T-cell (primary cell): ENCODE data around the gene ZNF771. TPM values are rescaled to one million over a fixed set of nuclear protein-coding genes. Genes with fewer than 3 reads are reported as not detected.

Source experiments
- ATAC-seq, 4 experiments: fragments of 200-7000 bp in 3 of 4; fragments of 150-1000 bp in 1 of 4; cut with Tn5 transposase; replicated peaks in 1 of 4; 1 replicate in 3 of 4; 2 replicates in 1 of 4; pipeline ENCODE4 v1.10.0; 2021; ENCODE audit warnings: moderate library complexity in 3 of 4, mild to moderate bottlenecking in 2 of 4, moderate number of reproducible peaks in 1 of 4
- CTCF ChIA-PET, 2 donors: fragments of 300-600 bp; sonication (Branson Sonifier 250); formaldehyde crosslinking; loops; one replicate each; lab custom pipeline; 2022; ENCODE audit warnings: antibody characterized with exemption in 2 of 2; lab: Charles Lee
- POLR2A ChIA-PET, 2 donors: fragments of 300-600 bp; sonication (Branson Sonifier 250); formaldehyde crosslinking; loops; one replicate each; lab custom pipeline; 2022; ENCODE audit warnings: antibody characterized with exemption in 2 of 2; lab: Charles Lee
- DNase-seq, 35 experiments: peaks; one replicate each; pipeline versions ENCODE4 v3.0.0 to v3.0.0-alpha.2; 2013 to 2023
- H3K27ac ChIP-seq: one replicate; pipeline ENCODE4 v1.5.1; 2013; ENCODE audit warnings: low read length
- H3K27me3 ChIP-seq, 2 experiments: replicated peaks in 1 of 2; 1 replicate in 1 of 2; 2 replicates in 1 of 2; pipeline versions ENCODE4 v1.6.1 to v1.7.0; 2013; ENCODE audit warnings: low read length in 1 of 2, mixed read lengths in 1 of 2; ENCODE audit not compliant: control insufficient read depth in 2 of 2, insufficient read depth in 2 of 2; ENCODE audit errors: extremely low read depth in 1 of 2
- H3K36me3 ChIP-seq, 2 donors: 1 replicate in 1 of 2; 2 replicates in 1 of 2; pipeline versions ENCODE4 v1.6.1 to v1.7.0; 2013; ENCODE audit warnings: low read length in 1 of 2; ENCODE audit not compliant: control insufficient read depth in 2 of 2, insufficient read depth in 1 of 2; ENCODE audit errors: extremely low read depth in 1 of 2
- H3K4me1 ChIP-seq, 2 experiments: 1 replicate in 1 of 2; 2 replicates in 1 of 2; pipeline versions ENCODE4 v1.6.1 to v1.7.0; 2013; ENCODE audit warnings: low read length in 2 of 2, mixed read lengths in 1 of 2; ENCODE audit not compliant: insufficient read depth in 2 of 2, control insufficient read depth in 1 of 2; ENCODE audit errors: extremely low read depth in 1 of 2
- H3K4me3 ChIP-seq, 2 donors: 1 replicate in 1 of 2; 2 replicates in 1 of 2; pipeline versions ENCODE4 v1.5.1 to v1.7.0; 2013; ENCODE audit warnings: mild to moderate bottlenecking in 2 of 2, low read length in 1 of 2, moderate library complexity in 1 of 2; ENCODE audit not compliant: control insufficient read depth in 1 of 2; ENCODE audit errors: extremely low read depth in 1 of 2
- H3K9me3 ChIP-seq: 2 replicates; pipeline ENCODE4 v1.7.0; 2013
- H3K27ac Mint-ChIP-seq, 2 donors: one replicate each; pipeline ENCODE4 v1.8.0; 2020 to 2021; ENCODE audit warnings: mild to moderate bottlenecking in 2 of 2, mixed read lengths in 2 of 2
- H3K27me3 Mint-ChIP-seq, 2 donors: one replicate each; pipeline ENCODE4 v1.8.0; 2021 to 2022; ENCODE audit warnings: mixed read lengths in 2 of 2
- H3K36me3 Mint-ChIP-seq: one replicate; pipeline ENCODE4 v1.8.0; 2021; ENCODE audit warnings: mixed read lengths
- H3K4me1 Mint-ChIP-seq, 3 donors: one replicate each; pipeline ENCODE4 v1.8.0; 2020 to 2022; ENCODE audit warnings: mixed read lengths in 3 of 3, mild to moderate bottlenecking in 1 of 3
- H3K4me3 Mint-ChIP-seq, 3 donors: one replicate each; pipeline ENCODE4 v1.8.0; 2020 to 2022; ENCODE audit warnings: mild to moderate bottlenecking in 3 of 3, mixed read lengths in 3 of 3, moderate library complexity in 3 of 3
- H3K9me3 Mint-ChIP-seq, 3 donors: one replicate each; pipeline ENCODE4 v1.8.0; 2020 to 2022; ENCODE audit warnings: mixed read lengths in 3 of 3
- WGBS: methylation state at CpG from one replicate; pipeline ENCODE4 v1.1.5; 2013; ENCODE audit warnings: missing lambda C conversion rate; ENCODE audit not compliant: insufficient coverage; 5-methylcytosine and 5-hydroxymethylcytosine counted together
- total RNA-seq, 35 experiments: library from RNA in 6 of 35; stranded (reverse) in 6 of 35; fragments of 120-200 nt in 1 of 35; gene quantifications; one replicate each; pipeline versions ENCODE4 v1.2.1 to v1.2.4 and lab custom pipeline; 2013 to 2026

Gene ZNF771
- total RNA-seq, 5 donors from 2014 or later (not counting 1 experiment from before 2014, with no cell fraction given), result 1.3 to 6.6 (median 6.2) TPM

DNA sequence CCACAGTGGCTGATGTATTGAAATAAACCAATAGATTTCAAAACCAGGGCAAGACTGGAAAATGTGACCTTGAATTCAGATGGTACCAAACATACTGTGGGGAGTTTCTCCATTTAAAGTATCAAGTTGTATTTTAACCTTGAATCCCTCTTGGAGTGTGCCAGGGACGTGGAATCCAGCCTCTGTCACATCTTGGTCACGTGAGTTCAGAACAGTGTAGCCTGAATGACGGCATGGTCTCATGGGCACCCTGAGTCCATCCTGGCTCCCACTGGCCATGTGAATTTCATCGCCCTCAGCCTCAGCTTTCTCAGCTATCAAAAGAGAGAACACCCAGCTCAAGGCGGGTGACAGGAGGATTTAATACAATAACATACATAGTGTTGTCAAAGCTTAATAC is 6.8 kb downstream of the ZNF771 start:
- Mint-ChIP-seq H3K9me3 (no peaks in the 10 kb centered on the region), H3K4me3 (no peak overlapping the region), H3K36me3 (peaks cover 4% of the 10 kb centered on the region), H3K4me1 (peaks cover 15 to 27% (median 25%) of the 10 kb centered on the region in 3 donors), H3K27me3 (no peaks in the 10 kb centered on the region), H3K27ac (no peak overlapping the region)
- ChIA-PET POLR2A (no interaction called here), CTCF (interaction anchor here in 1 of 2 donors (1.6 kb wide), 1 partner anchor 16 kb away, joined by 5 read pairs; the partner anchor contains the start of gene DCTPP1)
- 100% methylated on average over 4 of the region's 5 CpGs for WGBS
- no peaks in the 10 kb centered on the region for H3K9me3 ChIP-seq
- no peak for DNase-seq
- no peak overlapping the region for H3K27ac ChIP-seq
- peaks cover 4 to 8% of the 10 kb centered on the region in 2 donors for H3K36me3 ChIP-seq
- H3K4me3 ChIP-seq, result no peak overlapping the region
- no peaks in the 10 kb centered on the region for H3K27me3 ChIP-seq
- H3K4me1 ChIP-seq, result peaks cover 9 to 24% of the 10 kb centered on the region in 2 experiments
- no peak for ATAC-seq

DNA sequence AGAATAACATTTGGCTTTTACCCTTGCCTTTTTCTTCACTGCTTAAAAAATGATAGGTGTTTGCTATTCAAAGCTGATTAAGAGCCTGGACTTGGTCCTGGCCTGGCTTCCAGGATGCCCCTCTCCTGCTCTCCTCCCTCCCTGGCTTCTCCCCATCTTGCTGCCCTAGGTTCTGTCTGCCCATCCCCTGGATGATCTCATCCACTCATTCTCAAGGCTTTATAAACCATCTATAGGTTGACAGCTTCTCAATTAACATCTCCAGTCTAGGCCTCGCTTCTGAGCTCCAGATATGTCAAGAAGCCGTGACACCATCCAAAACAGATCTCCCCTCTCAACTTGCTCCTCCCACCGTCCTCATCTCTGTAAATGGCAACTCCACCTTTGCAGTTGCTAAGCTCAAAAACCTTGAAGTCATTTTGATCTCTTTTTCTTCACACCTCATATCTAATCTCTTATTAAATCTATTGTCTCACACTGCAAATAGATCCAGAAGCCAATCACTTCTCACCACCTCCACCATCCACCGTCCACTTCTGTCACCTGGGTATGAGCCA is 8.7 kb downstream of the ZNF771 start:
- Histone ChIP-seq H3K4me3 (no peak overlapping the region), H3K4me1 (peaks cover 9 to 18% of the 10 kb centered on the region in 2 experiments), H3K27me3 (no peaks in the 10 kb centered on the region), H3K27ac (no peak overlapping the region), H3K36me3 (peaks cover 5 to 9% of the 10 kb centered on the region in 2 donors), H3K9me3 (no peaks in the 10 kb centered on the region)
- DNase-seq, result no peak
- POLR2A ChIA-PET, result no interaction called here
- H3K9me3 Mint-ChIP-seq, result no peaks in the 10 kb centered on the region
- peaks cover 8% of the 10 kb centered on the region for H3K36me3 Mint-ChIP-seq
- CTCF ChIA-PET, result interaction anchor here in 1 of 2 donors (1.2 to 1.4 kb wide), 3 partner anchors 9 to 45 kb away, joined by 4 read pairs; partner anchors contain the start of genes DCTPP1 and ZNF771
- H3K27me3 Mint-ChIP-seq, result no peaks in the 10 kb centered on the region
- no peak overlapping the region for H3K4me3 Mint-ChIP-seq
- 90% methylated on average over 4 of the region's 4 CpGs for WGBS
- no peak for ATAC-seq
- peak overlapping the region in 1 of 2 donors; percentile 65 for H3K27ac Mint-ChIP-seq
- peaks cover 7 to 18% (median 17%) of the 10 kb centered on the region in 3 donors for H3K4me1 Mint-ChIP-seq

DNA sequence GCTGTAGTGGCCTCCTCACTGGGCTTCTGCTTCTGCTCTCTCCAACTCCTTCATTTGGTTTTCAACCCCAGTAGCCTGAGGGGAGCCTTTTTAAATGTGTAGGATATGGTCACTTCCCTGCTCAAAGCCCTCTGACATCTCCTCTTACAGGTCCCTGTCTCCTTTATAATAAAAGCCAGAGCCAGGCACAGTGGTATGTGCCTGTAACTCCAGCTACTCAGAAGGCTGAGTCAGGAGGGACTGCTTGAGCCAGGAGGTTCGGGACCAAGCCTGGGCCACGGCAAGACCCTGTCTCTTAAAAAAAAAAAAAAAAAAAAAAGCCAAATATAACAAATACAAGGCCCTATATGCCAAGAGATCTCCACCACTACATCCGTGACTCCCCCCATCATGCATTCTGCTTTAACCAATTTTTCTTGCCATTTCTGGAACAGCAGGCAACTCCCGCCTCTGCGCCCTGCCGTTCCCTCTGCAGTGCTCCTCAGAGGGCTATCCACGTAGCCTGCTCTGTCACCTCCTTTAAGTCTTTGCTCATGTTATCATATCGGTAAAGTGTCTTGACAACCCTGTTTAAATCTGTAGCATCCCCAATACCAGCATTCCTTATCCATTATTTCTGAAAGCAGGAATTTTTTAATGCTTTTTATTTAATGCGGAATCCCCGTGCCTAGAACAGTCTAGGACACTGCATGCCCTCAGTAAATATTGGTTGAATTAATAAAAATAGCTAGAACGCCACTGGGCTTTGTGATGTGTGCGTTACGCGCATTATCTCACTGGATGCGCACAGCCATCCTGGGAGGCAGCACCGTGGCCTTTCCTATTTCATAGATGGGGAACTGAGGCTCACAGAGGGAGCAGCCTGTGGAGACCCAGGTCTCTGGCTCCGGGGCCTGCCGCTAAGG is 9.5 kb downstream of the ZNF771 start:
- Histone ChIP-seq H3K9me3 (no peaks in the 10 kb centered on the region), H3K4me3 (peak overlapping the region; percentile 51 to 72), H3K36me3 (peaks cover 7 to 9% of the 10 kb centered on the region in 2 donors), H3K4me1 (peaks cover 9 to 18% of the 10 kb centered on the region in 2 experiments), H3K27me3 (no peaks in the 10 kb centered on the region), H3K27ac (peak overlapping the region; percentile 52)
- 69% methylated on average over 14 of the region's 18 CpGs for WGBS
- no peak for ATAC-seq
- Mint-ChIP-seq H3K9me3 (no peaks in the 10 kb centered on the region), H3K27ac (peak overlapping the region; percentile 46 to 73), H3K36me3 (peaks cover 11% of the 10 kb centered on the region), H3K27me3 (no peaks in the 10 kb centered on the region), H3K4me1 (peaks cover 7 to 18% (median 17%) of the 10 kb centered on the region in 3 donors), H3K4me3 (peak overlapping the region; percentile 44 to 68 (median 66))
- DNase-seq, result peak in 1 of 35 experiments; percentile 6
- ChIA-PET POLR2A (no interaction called here), CTCF (interaction anchor here in 1 of 2 donors (0.7 to 2.6 kb wide), 15 partner anchors 7 to 325 kb away, joined by 3 to 35 read pairs (median 4); partner anchors contain the start of genes DCTPP1, TBX6, ZNF48 and ZNF771)

DNA sequence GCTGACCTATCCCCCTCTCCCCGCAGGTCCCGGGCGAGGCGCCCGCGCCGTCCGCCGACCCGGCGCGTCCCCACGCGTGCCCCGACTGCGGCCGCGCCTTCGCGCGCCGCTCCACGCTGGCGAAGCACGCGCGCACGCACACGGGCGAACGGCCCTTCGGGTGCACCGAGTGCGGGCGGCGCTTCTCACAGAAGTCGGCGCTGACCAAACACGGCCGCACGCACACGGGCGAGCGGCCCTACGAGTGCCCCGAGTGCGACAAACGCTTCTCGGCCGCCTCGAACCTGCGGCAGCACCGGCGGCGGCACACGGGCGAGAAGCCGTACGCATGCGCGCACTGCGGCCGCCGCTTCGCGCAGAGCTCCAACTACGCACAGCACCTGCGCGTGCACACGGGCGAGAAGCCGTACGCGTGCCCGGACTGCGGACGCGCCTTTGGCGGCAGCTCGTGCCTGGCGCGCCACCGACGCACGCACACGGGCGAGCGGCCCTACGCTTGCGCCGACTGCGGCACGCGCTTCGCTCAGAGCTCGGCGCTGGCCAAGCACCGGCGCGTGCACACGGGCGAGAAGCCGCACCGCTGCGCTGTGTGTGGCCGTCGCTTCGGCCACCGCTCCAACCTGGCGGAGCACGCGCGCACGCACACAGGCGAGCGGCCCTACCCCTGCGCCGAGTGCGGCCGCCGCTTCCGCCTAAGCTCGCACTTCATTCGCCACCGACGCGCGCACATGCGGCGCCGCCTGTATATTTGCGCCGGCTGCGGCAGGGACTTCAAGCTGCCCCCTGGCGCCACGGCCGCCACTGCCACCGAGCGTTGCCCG is 10.3 kb downstream of the ZNF771 start:
- peak overlapping the region; percentile 51 to 72 for H3K4me3 ChIP-seq
- DNase-seq (peak; percentile 78 to 97 (median 88)), ATAC-seq (peak; percentile 86 to 89 (median 88))
- H3K4me1 ChIP-seq, result peaks cover 9 to 18% of the 10 kb centered on the region in 2 experiments
- H3K4me1 Mint-ChIP-seq, result peaks cover 7 to 14% (median 13%) of the 10 kb centered on the region in 3 donors
- peaks cover 10% of the 10 kb centered on the region for H3K36me3 Mint-ChIP-seq
- no peaks in the 10 kb centered on the region for H3K9me3 ChIP-seq
- under 1% methylated on average over 140 of the region's 140 CpGs for WGBS
- peak overlapping the region; percentile 23 to 68 for H3K27ac Mint-ChIP-seq
- H3K36me3 ChIP-seq, result peaks cover 8 to 9% of the 10 kb centered on the region in 2 donors
- CTCF ChIA-PET, result interaction anchor here in 1 of 2 donors (0.7 to 2.6 kb wide), 15 partner anchors 8 to 326 kb away, joined by 3 to 35 read pairs (median 4); partner anchors contain the start of genes DCTPP1, SEPTIN1, TBX6 and ZNF48
- no peaks in the 10 kb centered on the region for H3K27me3 ChIP-seq
- no peaks in the 10 kb centered on the region for H3K27me3 Mint-ChIP-seq
- POLR2A ChIA-PET, result interaction anchor here (0.6 to 0.9 kb wide), 3 partner anchors 24 to 141 kb away, joined by 3 to 5 read pairs (median 3); no protein-coding TSS in a partner anchor
- H3K9me3 Mint-ChIP-seq, result no peaks in the 10 kb centered on the region
- H3K27ac ChIP-seq, result peak overlapping the region; percentile 78
- H3K4me3 Mint-ChIP-seq, result peak overlapping the region; percentile 44 to 68 (median 64)

DNA sequence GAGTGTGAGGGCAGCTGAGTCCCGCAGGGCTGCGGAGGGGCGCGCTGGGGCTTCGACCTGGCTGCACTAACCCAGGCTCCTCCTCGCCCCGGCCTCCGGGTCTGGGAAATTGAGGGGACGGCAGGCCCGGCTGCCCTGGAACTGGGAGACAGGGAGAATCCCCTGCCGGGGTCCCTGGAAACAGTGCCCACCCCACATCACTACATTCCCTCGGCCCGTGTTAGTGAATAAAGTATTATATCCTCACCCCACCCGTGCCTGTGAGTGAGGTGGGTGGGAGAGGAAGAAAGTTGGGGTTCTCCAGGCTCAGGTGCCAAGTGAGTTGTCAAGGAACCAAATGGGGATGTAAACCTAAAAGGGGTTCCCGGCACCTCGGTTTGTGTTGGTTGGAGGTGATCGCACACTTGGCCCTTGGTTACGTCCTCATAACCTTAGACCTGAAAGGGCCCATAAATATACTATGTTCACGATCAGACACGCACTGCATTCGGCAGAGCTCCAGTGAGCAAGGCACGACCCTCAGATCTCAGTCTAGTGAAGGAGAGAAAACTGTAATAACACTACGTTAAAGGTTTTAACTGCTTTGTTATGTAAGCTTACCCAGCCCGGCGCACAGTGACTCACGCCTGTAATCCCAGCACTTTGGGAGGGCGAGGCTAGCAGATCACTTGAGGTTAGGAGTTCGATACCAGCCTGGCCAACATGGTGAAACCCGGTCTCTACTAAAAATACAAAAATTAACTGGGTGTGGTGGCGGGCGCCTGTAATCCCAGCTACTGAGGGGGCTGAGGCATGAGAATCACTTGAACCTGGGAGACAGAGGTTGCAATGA is 11.2 kb downstream of the ZNF771 start:
- H3K4me3 ChIP-seq, result peak overlapping the region; percentile 45 to 72
- CTCF ChIA-PET, result interaction anchor here in 1 of 2 donors (0.7 to 2.6 kb wide), 12 partner anchors 9 to 294 kb away, joined by 3 to 35 read pairs (median 4); partner anchors contain the start of genes DCTPP1, SEPTIN1 and ZNF48
- no peak for ATAC-seq

More for the DNA sequence above, 11.2 kb downstream of the ZNF771 start:
- Histone ChIP-seq H3K4me1 (peaks cover 9 to 18% of the 10 kb centered on the region in 2 experiments), H3K27ac (peak overlapping the region; percentile 78), H3K9me3 (no peaks in the 10 kb centered on the region), H3K36me3 (peaks cover 8 to 13% of the 10 kb centered on the region in 2 donors), H3K27me3 (no peaks in the 10 kb centered on the region)
- peaks cover 10% of the 10 kb centered on the region for H3K36me3 Mint-ChIP-seq
- POLR2A ChIA-PET, result interaction anchor here (0.6 to 0.9 kb wide), 3 partner anchors 23 to 140 kb away, joined by 3 to 5 read pairs (median 3); no protein-coding TSS in a partner anchor
- H3K4me3 Mint-ChIP-seq, result peak overlapping the region; percentile 44 to 64 (median 58)
- 51% methylated on average over 10 of the region's 31 CpGs for WGBS
- H3K9me3 Mint-ChIP-seq, result no peaks in the 10 kb centered on the region
- H3K27me3 Mint-ChIP-seq, result no peaks in the 10 kb centered on the region
- H3K27ac Mint-ChIP-seq, result peak overlapping the region; percentile 74 to 84
- H3K4me1 Mint-ChIP-seq, result peaks cover 7 to 14% (median 13%) of the 10 kb centered on the region in 3 donors
- DNase-seq, result no peak
